ENCODE measurements around the gene COL25A1. TPM values are rescaled to one million over a fixed set of nuclear protein-coding genes. Genes with fewer than 3 reads are reported as not detected.
"Not testable (repeated sequence)": the region's sequence is repeated elsewhere in the genome, so short reads cannot be mapped to it uniquely, and the experiment has no call there.

COL25A1 gene
- total RNA-seq, 1 experiment from 2014 or later, result 0.42 TPM

DNA sequence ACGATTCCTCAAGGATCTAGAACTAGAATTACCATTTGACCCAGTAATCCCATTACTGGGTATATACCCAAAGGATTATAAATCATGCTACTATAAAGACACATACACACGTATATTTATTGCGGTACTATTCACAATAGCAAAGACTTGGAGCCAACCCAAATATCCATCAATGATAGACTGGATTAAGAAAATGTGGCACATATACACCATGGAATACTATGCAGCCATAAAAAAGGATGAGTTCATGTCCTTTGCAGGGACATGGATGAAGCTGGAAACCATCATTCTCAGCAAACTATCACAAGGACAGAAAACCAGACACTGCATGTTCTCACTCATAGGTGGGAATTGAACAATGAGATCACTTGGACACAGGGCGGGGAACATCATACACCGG is 368.5 kb downstream of the COL25A1 start:
- H3K4me3 ChIP-seq; DNase-seq (ENCODE audit: low read depth in 1 of 2, low spot score in 2 of 2); H3K27ac ChIP-seq; H3K9me3 ChIP-seq (replicated peaks); H3K36me3 ChIP-seq; H3K4me1 ChIP-seq (replicated peaks); H3K27me3 ChIP-seq (replicated peaks): not testable (repeated sequence)

GRCh38 chr4:108933046-108933445 is 369.4 kb downstream of the COL25A1 start:
- no peaks in the 10 kb centered on the region for H3K27me3 ChIP-seq (replicated peaks)
- peaks cover 7% of the 10 kb centered on the region; the same call in 1 of the 2 replicates for H3K4me1 ChIP-seq (replicated peaks)
- H3K27ac ChIP-seq, result no peak overlapping the region
- no peaks in the 10 kb centered on the region for H3K9me3 ChIP-seq (replicated peaks)
- H3K36me3 ChIP-seq, result no peaks in the 10 kb centered on the region
- no peak overlapping the region for H3K4me3 ChIP-seq
- no peak for DNase-seq (ENCODE audit: low read depth in 1 of 2, low spot score in 2 of 2)

- no peak for DNase-seq (ENCODE audit: low read depth in 1 of 2, low spot score in 2 of 2)
- Histone ChIP-seq H3K9me3 (replicated peaks) (no peaks in the 10 kb centered on the region), H3K36me3 (no peaks in the 10 kb centered on the region), H3K4me1 (replicated peaks) (peaks cover 2% of the 10 kb centered on the region; the same call in 1 of the 2 replicates), H3K4me3 (no peak overlapping the region), H3K27me3 (replicated peaks) (no peaks in the 10 kb centered on the region), H3K27ac (no peak overlapping the region)
Measured at GRCh38 chr4:108931926-108932325, 370.5 kb downstream of the COL25A1 start.

DNA sequence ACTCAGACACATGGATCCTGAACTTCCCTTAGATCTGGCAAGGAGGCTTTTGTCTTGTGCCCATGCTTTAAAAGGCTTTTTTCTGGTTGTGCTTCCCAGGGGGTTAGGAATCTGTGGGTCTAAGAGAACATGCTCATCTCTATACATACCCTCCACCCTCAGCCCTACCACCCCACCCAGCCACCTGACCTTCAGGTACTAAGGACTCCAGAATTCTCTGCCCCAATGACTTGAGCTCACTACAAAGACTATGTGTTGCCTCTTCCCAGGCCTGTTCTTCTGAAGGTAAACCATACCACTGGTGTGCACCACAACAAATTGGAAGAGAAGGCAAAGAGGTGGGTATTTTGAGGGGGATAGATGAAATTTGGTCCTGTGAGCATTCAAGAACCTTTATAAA is 372.3 kb downstream of the COL25A1 start:
- no peak overlapping the region for H3K27ac ChIP-seq
- no peaks in the 10 kb centered on the region for H3K9me3 ChIP-seq (replicated peaks)
- no peak for DNase-seq (ENCODE audit: low read depth in 1 of 2, low spot score in 2 of 2)
- no peaks in the 10 kb centered on the region for H3K36me3 ChIP-seq
- H3K4me3 ChIP-seq, result no peak overlapping the region
- no peaks in the 10 kb centered on the region for H3K4me1 ChIP-seq (replicated peaks)
- H3K27me3 ChIP-seq (replicated peaks), result no peaks in the 10 kb centered on the region

DNA sequence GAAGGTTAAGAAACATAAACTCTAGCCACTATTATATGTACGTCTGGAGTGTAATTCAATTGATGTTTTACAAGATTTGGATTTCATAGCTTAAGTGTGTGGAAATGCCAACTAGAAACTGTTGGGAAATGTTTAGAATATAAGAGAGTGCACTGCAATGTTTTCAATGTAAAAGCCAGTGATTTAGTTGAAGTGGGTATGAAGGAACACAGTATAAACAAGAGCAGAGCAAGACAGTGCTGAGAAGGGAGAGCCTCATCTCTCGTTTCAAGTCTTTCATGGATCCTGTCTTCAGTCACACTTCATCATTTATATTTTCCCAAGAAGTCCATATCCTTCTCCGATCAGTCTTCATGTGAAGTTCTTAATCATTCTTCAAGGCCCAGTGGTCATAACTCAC is 375.7 kb downstream of the COL25A1 start:
- no peak overlapping the region for H3K4me3 ChIP-seq
- H3K9me3 ChIP-seq (replicated peaks), result no peaks in the 10 kb centered on the region
- no peak for DNase-seq (ENCODE audit: low read depth in 1 of 2, low spot score in 2 of 2)
- H3K36me3 ChIP-seq, result no peaks in the 10 kb centered on the region
- no peaks in the 10 kb centered on the region for H3K27me3 ChIP-seq (replicated peaks)
- H3K27ac ChIP-seq, result no peak overlapping the region
- no peaks in the 10 kb centered on the region for H3K4me1 ChIP-seq (replicated peaks)

DNA sequence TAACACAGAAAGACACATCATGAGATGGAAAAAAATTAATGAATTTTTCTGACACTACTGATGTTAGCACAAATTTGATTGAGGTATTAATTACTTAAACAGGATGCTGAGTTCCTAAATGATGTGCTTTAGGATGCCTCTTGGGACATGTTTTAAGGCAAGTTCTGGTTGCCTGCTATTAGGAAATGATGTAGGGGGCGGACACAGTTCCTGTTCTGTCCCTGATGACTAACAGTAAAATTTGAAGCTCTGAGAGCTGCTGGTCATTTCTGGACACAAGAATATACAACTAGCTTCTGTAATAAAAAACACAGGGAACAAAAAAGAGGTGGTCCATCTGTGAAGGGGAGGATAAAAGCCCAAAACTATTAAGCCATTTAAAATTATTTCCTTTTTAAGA is 376.4 kb downstream of the COL25A1 start:
- DNase-seq (ENCODE audit: low read depth in 1 of 2, low spot score in 2 of 2), result no peak
- no peak overlapping the region for H3K27ac ChIP-seq
- H3K4me1 ChIP-seq (replicated peaks), result no peaks in the 10 kb centered on the region
- H3K9me3 ChIP-seq (replicated peaks), result no peaks in the 10 kb centered on the region
- no peak overlapping the region for H3K4me3 ChIP-seq
- no peaks in the 10 kb centered on the region for H3K27me3 ChIP-seq (replicated peaks)
- no peaks in the 10 kb centered on the region for H3K36me3 ChIP-seq

DNA sequence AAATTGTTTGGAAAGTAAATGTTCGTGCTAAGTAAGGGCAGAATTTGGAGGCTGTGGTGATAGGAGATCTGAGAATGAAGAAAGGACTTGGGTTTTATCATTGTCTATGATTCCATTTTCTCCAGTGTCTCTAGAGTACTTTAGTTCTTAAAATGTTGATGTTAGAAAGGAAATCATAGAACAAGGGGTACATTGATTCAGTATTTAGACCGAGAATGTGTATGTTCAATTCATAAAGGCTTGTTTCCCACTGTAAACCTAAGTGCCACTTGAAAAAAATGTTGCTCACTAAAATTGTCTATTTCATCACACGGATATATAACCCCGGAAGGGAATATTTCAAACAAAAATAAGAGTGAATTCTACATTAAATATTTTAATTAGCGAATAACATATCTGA is 380.3 kb downstream of the COL25A1 start:
- Histone ChIP-seq H3K27ac (no peak overlapping the region), H3K27me3 (replicated peaks) (no peaks in the 10 kb centered on the region), H3K4me1 (replicated peaks) (no peaks in the 10 kb centered on the region), H3K4me3 (no peak overlapping the region), H3K9me3 (replicated peaks) (no peaks in the 10 kb centered on the region), H3K36me3 (no peaks in the 10 kb centered on the region)
- DNase-seq (ENCODE audit: low read depth in 1 of 2, low spot score in 2 of 2), result no peak

GRCh38 chr4:108920395-108921087 is 381.9 kb downstream of the COL25A1 start:
- DNase-seq (ENCODE audit: low read depth in 1 of 2, low spot score in 2 of 2), result no peak

DNA sequence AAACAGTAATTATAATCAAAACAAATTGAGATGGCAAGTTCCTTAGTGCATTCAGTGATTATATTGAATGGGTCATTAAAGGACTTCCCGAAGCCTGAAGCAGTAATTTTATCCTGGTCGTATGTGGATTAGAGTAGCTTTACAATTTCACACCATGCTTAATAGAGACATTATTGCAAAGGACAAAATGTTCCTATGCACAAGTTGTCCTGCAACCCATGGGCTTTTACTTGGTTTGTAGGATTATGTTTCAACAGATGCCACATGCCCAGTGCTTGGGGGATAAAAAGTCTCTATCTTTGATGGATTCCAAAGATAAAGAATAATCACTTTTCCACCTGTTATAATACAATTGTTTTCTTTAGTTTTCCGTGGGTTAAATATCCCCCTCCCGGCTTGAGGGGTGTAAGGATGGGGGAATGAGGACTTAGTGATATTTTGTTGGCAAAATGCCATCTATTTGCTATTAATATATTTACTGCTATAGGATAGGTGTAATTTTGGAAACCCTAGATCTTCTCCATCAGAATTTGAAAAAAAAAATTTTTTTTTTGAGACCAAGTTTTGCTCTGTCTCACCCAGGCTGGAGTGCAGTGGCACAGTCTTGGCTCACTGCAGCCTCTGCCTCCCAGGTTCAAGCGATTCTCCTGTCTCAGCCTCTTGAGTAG is 383.1 kb downstream of the COL25A1 start:
- no peaks in the 10 kb centered on the region for H3K9me3 ChIP-seq (replicated peaks)
- no peak overlapping the region for H3K4me3 ChIP-seq
- H3K4me1 ChIP-seq (replicated peaks), result no peaks in the 10 kb centered on the region
- H3K27me3 ChIP-seq (replicated peaks), result no peaks in the 10 kb centered on the region
- H3K36me3 ChIP-seq, result no peaks in the 10 kb centered on the region
- DNase-seq (ENCODE audit: low read depth in 1 of 2, low spot score in 2 of 2), result no peak
- no peak overlapping the region for H3K27ac ChIP-seq

More at GRCh38 chr4:108920395-108921087, 381.9 kb downstream of the COL25A1 start:
- H3K27ac ChIP-seq, result no peak overlapping the region
- no peaks in the 10 kb centered on the region for H3K4me1 ChIP-seq (replicated peaks)
- no peaks in the 10 kb centered on the region for H3K36me3 ChIP-seq
- H3K27me3 ChIP-seq (replicated peaks), result no peaks in the 10 kb centered on the region
- no peak overlapping the region for H3K4me3 ChIP-seq
- no peaks in the 10 kb centered on the region for H3K9me3 ChIP-seq (replicated peaks)

DNA sequence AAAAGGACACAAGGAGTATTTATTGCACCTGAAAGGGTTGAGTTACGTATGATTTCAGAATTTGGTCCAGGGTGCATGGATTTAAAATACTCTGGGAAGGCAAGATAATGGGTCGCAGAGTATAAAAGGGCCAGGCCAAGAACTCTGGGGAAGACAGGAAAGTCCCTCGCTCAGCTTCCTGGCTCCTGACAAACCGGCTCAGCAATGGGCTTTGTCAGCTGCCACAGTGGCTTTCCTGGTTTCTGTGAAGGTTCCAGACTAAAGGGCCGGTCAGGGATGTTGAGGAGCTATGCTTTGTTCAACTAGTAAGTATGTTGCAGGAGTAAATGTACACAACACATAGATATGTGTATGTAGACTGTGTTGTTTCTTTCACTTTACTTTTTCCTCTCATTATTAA is 385.2 kb downstream of the COL25A1 start:
- Histone ChIP-seq H3K4me3 (no peak overlapping the region), H3K27me3 (replicated peaks) (no peaks in the 10 kb centered on the region), H3K9me3 (replicated peaks) (no peaks in the 10 kb centered on the region), H3K27ac (no peak overlapping the region), H3K4me1 (replicated peaks) (no peaks in the 10 kb centered on the region), H3K36me3 (no peaks in the 10 kb centered on the region)
- DNase-seq (ENCODE audit: low read depth in 1 of 2, low spot score in 2 of 2), result no peak

GRCh38 chr4:108916638-108917037 is 385.8 kb downstream of the COL25A1 start:
- H3K4me3 ChIP-seq, result no peak overlapping the region
- no peak for DNase-seq (ENCODE audit: low read depth in 1 of 2, low spot score in 2 of 2)
- no peaks in the 10 kb centered on the region for H3K27me3 ChIP-seq (replicated peaks)
- H3K27ac ChIP-seq, result no peak overlapping the region
- H3K4me1 ChIP-seq (replicated peaks), result no peaks in the 10 kb centered on the region
- H3K36me3 ChIP-seq, result no peaks in the 10 kb centered on the region
- no peaks in the 10 kb centered on the region for H3K9me3 ChIP-seq (replicated peaks)

- H3K4me3 ChIP-seq, result no peak overlapping the region
- H3K27me3 ChIP-seq (replicated peaks), result no peaks in the 10 kb centered on the region
- no peaks in the 10 kb centered on the region for H3K9me3 ChIP-seq (replicated peaks)
- H3K4me1 ChIP-seq (replicated peaks), result no peaks in the 10 kb centered on the region
- no peak for DNase-seq (ENCODE audit: low read depth in 1 of 2, low spot score in 2 of 2)
- H3K27ac ChIP-seq, result no peak overlapping the region
- no peaks in the 10 kb centered on the region for H3K36me3 ChIP-seq
Measured at GRCh38 chr4:108906866-108907367, 395.5 kb downstream of the COL25A1 start.

DNA sequence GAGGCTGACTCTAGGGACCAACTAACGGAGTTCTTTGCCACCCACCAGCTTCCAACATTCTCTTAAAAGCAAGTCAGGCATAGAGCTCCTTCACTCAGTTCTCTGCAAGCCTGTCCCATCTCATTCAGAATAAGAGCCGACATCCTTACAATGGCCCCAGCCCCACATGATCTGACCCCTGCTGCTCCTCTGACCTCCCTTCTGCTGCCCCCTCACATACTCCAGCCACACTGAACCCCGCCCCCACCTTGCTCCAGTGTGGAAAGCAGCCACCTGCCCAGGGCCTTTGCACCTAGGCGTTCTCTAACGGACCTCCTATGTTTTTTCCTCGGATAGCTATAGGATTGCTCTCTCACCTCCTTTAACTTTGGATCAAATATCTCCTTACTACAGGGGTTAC is 396.5 kb downstream of the COL25A1 start:
- H3K4me3 ChIP-seq, result no peak overlapping the region
- no peak overlapping the region for H3K27ac ChIP-seq
- no peaks in the 10 kb centered on the region for H3K27me3 ChIP-seq (replicated peaks)
- peaks cover 9% of the 10 kb centered on the region for H3K4me1 ChIP-seq (replicated peaks)
- H3K9me3 ChIP-seq (replicated peaks), result no peaks in the 10 kb centered on the region
- H3K36me3 ChIP-seq, result no peaks in the 10 kb centered on the region
- no peak for DNase-seq (ENCODE audit: low read depth in 1 of 2, low spot score in 2 of 2)

GRCh38 chr4:108903464-108904221 is 398.8 kb downstream of the COL25A1 start:
- Histone ChIP-seq H3K27me3 (replicated peaks) (no peaks in the 10 kb centered on the region), H3K27ac (no peak overlapping the region), H3K36me3 (no peaks in the 10 kb centered on the region), H3K4me3 (no peak overlapping the region), H3K9me3 (replicated peaks) (no peaks in the 10 kb centered on the region), H3K4me1 (replicated peaks) (peaks cover 10% of the 10 kb centered on the region)
- DNase-seq (ENCODE audit: low read depth in 1 of 2, low spot score in 2 of 2), result no peak
